NCI-H2196 treated with DMSO at 0.1 percent for 48 hours (cell line): ENCODE results near the gene PRICKLE4.

Experiments used
- DNase-seq: peaks from one replicate; lab custom pipeline; 2025; ENCODE audit not compliant: unreplicated experiment; lab: John Stamatoyannopoulos, UW

PRICKLE4 gene

GRCh38 chr6:41832263-41832662 lies 51.7 kb downstream of the PRICKLE4 start:
- DNase-seq = no peak

- DNase-seq = no peak
Measured at GRCh38 chr6:41836022-41836659, 55.6 kb downstream of the PRICKLE4 start.

- DNase-seq = no peak
Measured at GRCh38 chr6:41836660-41837052, 56.1 kb downstream of the PRICKLE4 start.
